Body of pancreas (tissue), 4 donors: ENCODE results near the gene ITGAX.

Experiments
- CTCF ChIP-seq, 7 experiments: fragments of 450-650 bp in 4 of 7; fragments of 200-600 bp in 3 of 7; sonication (generic) in 3 of 7; IDR thresholded peaks; one replicate each; pipeline ENCODE4 v1.5.1; 2016 to 2019; ENCODE audit warnings: antibody characterized with exemption in 7 of 7
- POLR2A ChIP-seq, 3 donors: fragments of 450-650 bp; IDR thresholded peaks; one replicate each; pipeline ENCODE4 v1.6.1; 2016; ENCODE audit warnings: antibody characterized with exemption in 3 of 3, mild to moderate bottlenecking in 2 of 3

DNA sequence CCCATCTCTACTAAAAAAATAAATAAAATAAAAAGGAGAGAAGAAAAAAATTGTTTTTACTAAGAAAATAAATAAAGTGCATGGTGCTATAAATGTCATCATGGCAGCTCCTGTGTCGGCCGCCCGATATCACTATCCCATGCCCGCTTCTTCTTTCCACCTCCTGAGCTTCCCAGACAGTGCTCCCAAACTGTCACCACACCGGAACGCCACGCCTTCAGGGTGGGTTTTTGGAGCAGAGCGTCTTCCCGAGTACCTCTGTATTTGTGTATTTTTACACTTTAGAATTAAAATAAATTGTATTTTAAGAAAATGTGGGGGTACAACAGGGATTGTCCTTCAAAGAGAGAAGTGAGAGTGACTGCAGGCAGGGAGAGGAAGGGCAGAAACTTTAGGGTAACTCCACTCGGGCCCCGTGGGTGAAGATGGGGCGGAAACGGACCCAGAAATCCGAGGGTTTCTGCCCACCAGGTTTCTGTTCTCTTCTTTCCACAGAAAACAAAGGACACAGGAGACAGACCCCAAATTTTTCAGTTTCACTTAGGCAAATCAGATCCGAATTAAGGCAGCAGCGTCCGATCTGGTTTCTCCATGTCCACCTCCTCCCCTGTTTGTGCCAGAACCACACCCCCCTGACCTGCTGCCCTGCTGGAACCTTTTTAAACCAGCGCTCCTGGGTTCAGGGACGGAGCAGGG, 3.6 kb upstream of the ITGAX start:
- TF ChIP-seq CTCF (IDR thresholded peaks at IDR 0.05) (no peak), POLR2A (IDR thresholded peaks at IDR 0.05) (no peak)
